SK-N-SH treated with all-trans-retinoic acid at 6 μM for 48 hours (cell line): ENCODE measurements around the gene PGF.

Experiments
- ATAC-seq: fragments of 200-7000 bp; cut with Tn5 transposase; 3 replicates; pipeline ENCODE4 v1.9.1; 2020; ENCODE audit warnings: mild to moderate bottlenecking, moderate library complexity
- ARNTL ChIP-seq: fragments of 450-650 bp; formaldehyde crosslinking; IDR thresholded peaks from 2 replicates; pipeline ENCODE4 v1.5.0; 2020; ENCODE audit warnings: low read depth, mild to moderate bottlenecking, moderate library complexity, borderline replicate concordance
- ISL1 ChIP-seq: fragments of 250-450 bp; sonication (Bioruptor Pico); IDR thresholded peaks from 2 replicates; pipeline ENCODE4 v2.1.2; 2022; ENCODE audit warnings: mild to moderate bottlenecking, moderate library complexity
- TCF4 ChIP-seq: fragments of 250-450 bp; sonication (Bioruptor Pico); IDR thresholded peaks from 2 replicates; pipeline ENCODE4 v1.8.0; 2021; ENCODE audit warnings: mild to moderate bottlenecking, moderate library complexity, borderline replicate concordance
- TOX ChIP-seq: fragments of 250-450 bp; sonication (Bioruptor Pico); IDR thresholded peaks from 2 replicates; pipeline ENCODE4 v1.8.0; 2021; ENCODE audit warnings: mild to moderate bottlenecking, moderate library complexity, borderline replicate concordance
- ZC3H10 ChIP-seq: fragments of 250-450 bp; sonication (Bioruptor Pico); IDR thresholded peaks from 2 replicates; pipeline ENCODE4 v1.5.1; 2021; ENCODE audit warnings: mild to moderate bottlenecking, moderate library complexity
- ZNF565 ChIP-seq: fragments of 450-650 bp; formaldehyde crosslinking; conservative IDR thresholded peaks from 2 replicates; pipeline ENCODE4 v1.5.0; 2020; ENCODE audit warnings: low read depth, mild to moderate bottlenecking, moderate library complexity
- TF ChIP-seq, protein P1 (sequence below): fragments of 250-450 bp; sonication (Bioruptor Pico); IDR thresholded peaks from 2 replicates; pipeline ENCODE4 v1.8.0; 2020; ENCODE audit warnings: mild to moderate bottlenecking, moderate library complexity, borderline replicate concordance

The PGF gene

DNA sequence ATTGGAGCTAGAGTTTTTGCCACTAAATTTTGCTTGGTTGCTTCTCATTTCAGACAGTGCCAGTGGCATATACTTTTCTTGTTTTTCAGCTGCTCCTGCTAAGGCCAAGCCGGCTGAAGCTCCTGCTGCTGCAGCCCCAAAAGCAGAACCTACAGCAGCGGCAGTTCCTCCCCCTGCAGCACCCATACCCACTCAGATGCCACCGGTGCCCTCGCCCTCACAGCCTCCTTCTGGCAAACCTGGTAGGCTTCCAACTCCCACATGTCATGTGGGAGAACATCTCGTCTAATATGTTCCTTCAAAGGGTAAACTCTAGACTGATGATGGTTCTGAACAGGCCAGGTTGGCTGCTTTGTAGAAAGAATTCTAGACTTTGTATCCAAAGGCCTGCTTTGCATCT is 62.7 kb downstream of the PGF start (continued):
- no peak for TF ChIP-seq ISL1
- TF ChIP-seq TCF4 (CRISPR knock-in tag): no peak

DNA sequence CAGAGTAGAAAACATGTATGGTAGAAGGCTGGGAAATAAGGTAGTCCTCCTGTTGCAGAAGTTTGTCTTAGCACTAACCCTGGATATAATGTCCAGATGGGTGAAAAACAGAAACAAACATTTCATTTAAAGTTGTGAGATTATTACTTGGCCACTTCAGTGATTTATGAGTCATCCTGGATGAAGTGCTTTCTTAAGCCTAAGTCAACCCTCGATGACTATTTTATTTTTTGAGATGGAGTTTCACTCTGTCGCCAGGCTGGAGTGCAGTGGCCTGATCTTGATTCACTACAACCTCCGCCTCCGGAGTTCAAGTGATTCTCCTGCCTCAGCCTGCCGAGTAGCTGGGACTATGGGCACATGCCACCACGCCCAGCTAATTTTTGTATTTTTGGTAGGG is 63.5 kb downstream of the PGF start:
- TF ChIP-seq ZC3H10 (CRISPR knock-in tag) (no peak), TOX (CRISPR knock-in tag) (no peak), ZNF565 (CRISPR knock-in tag) (no peak), ARNTL (CRISPR knock-in tag) (no peak)
- TF ChIP-seq, protein P1, sequence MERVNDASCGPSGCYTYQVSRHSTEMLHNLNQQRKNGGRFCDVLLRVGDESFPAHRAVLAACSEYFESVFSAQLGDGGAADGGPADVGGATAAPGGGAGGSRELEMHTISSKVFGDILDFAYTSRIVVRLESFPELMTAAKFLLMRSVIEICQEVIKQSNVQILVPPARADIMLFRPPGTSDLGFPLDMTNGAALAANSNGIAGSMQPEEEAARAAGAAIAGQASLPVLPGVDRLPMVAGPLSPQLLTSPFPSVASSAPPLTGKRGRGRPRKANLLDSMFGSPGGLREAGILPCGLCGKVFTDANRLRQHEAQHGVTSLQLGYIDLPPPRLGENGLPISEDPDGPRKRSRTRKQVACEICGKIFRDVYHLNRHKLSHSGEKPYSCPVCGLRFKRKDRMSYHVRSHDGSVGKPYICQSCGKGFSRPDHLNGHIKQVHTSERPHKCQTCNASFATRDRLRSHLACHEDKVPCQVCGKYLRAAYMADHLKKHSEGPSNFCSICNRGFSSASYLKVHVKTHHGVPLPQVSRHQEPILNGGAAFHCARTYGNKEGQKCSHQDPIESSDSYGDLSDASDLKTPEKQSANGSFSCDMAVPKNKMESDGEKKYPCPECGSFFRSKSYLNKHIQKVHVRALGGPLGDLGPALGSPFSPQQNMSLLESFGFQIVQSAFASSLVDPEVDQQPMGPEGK: no peak
- no peak for ATAC-seq
